MM.1S (cell line): Measurements from ENCODE around the gene ZBTB7A.

Source experiments
- EZH2 ChIP-seq: fragments of 300-600 bp; sonication (generic); optimal IDR thresholded peaks from 2 replicates; pipeline ENCODE3; 2017; ENCODE audit warnings: low read depth, mild to moderate bottlenecking, antibody characterized with exemption, low read length, mixed read lengths
- EZH2phosphoT487 ChIP-seq: fragments of 300-600 bp; sonication (generic); IDR thresholded peaks from 2 replicates; pipeline ENCODE4 v1.6.1; 2018; ENCODE audit warnings: antibody characterized with exemption, low read length
- TF ChIP-seq, protein P1 (sequence below): fragments of 300-600 bp; sonication (generic); IDR thresholded peaks from 2 replicates; pipeline ENCODE4 v1.5.1; 2016; ENCODE audit warnings: antibody characterized with exemption, low read length, mixed read lengths

DNA sequence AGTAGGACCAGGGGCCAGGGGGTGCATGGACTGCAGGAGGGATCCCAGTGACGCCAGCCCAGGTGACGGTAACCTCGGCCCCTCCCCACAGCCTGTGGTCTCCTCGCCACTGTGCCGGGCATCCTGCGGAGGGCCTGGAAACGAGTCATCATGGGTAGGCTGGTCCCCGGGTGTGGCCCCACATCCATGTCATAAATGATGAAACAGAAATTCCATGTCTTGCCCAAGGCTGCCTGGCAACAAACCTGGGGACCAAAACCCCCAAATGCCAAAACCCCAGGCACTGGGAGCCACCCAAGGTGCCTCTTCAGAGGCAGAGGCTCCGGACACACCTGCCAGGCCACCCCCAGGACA lies 36.4 kb upstream of the ZBTB7A start:
- TF ChIP-seq, protein P1, sequence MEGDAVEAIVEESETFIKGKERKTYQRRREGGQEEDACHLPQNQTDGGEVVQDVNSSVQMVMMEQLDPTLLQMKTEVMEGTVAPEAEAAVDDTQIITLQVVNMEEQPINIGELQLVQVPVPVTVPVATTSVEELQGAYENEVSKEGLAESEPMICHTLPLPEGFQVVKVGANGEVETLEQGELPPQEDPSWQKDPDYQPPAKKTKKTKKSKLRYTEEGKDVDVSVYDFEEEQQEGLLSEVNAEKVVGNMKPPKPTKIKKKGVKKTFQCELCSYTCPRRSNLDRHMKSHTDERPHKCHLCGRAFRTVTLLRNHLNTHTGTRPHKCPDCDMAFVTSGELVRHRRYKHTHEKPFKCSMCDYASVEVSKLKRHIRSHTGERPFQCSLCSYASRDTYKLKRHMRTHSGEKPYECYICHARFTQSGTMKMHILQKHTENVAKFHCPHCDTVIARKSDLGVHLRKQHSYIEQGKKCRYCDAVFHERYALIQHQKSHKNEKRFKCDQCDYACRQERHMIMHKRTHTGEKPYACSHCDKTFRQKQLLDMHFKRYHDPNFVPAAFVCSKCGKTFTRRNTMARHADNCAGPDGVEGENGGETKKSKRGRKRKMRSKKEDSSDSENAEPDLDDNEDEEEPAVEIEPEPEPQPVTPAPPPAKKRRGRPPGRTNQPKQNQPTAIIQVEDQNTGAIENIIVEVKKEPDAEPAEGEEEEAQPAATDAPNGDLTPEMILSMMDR = no peak
- TF ChIP-seq EZH2 = no peak
- TF ChIP-seq EZH2phosphoT487 = no peak
